ENCODE results near the gene ANO3.

Gene ANO3

DNA sequence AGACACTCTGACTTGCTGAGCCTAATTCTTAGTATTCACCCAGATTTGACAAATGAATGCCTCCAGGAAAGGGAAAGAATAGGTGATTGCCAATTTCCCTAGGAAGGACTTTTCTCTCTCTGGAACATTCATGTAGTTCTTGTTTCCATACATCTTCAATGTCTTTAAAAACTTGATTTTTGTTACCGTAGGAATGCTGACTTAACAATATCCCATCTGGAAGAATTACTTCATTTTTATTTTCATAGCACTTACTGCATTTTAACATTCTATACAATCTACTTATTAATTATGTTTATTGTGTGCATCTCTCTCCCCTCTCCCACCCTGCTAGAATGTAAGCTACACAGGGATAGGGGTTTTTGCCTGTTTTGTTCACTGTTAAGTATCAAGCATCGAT is 323.4 kb downstream of the ANO3 start:
- no peak for DNase-seq (ENCODE audit: low spot score)
- TF ChIP-seq, protein P1, sequence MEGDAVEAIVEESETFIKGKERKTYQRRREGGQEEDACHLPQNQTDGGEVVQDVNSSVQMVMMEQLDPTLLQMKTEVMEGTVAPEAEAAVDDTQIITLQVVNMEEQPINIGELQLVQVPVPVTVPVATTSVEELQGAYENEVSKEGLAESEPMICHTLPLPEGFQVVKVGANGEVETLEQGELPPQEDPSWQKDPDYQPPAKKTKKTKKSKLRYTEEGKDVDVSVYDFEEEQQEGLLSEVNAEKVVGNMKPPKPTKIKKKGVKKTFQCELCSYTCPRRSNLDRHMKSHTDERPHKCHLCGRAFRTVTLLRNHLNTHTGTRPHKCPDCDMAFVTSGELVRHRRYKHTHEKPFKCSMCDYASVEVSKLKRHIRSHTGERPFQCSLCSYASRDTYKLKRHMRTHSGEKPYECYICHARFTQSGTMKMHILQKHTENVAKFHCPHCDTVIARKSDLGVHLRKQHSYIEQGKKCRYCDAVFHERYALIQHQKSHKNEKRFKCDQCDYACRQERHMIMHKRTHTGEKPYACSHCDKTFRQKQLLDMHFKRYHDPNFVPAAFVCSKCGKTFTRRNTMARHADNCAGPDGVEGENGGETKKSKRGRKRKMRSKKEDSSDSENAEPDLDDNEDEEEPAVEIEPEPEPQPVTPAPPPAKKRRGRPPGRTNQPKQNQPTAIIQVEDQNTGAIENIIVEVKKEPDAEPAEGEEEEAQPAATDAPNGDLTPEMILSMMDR (IDR thresholded peaks at IDR 0.05; ENCODE audit: borderline replicate concordance, control extremely low read depth, extremely low read depth, insufficient read depth, missing control alignments): no peak
- in situ Hi-C loops (cut with MboI; ENCODE audit: low sequenced_read_pairs, unreplicated experiment): no loop called here

DNA sequence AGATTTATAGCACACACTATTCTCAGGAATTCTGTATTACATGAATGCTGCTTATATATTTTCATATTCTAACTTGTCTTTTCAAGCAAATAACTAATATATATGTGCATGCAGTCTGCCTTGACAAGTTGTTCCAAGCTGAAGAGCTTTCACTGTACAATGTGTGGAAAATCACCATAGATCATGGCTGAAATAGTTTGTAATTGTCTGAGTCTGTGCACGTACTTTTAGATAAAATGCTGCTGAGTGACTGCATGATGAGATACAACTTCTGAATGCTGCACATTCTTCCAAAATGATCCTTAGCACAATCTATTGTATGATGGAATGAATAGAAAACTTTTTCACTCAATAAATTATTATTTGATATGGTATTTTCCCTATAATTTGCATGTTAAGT is 331.0 kb downstream of the ANO3 start:
- TF ChIP-seq, protein P1 (IDR thresholded peaks at IDR 0.05; ENCODE audit: borderline replicate concordance, control extremely low read depth, extremely low read depth, insufficient read depth, missing control alignments): no peak
- no peak for DNase-seq (ENCODE audit: low spot score)
- in situ Hi-C loops (cut with MboI; ENCODE audit: low sequenced_read_pairs, unreplicated experiment): no loop called here

- TF ChIP-seq, protein P1 (IDR thresholded peaks at IDR 0.05; ENCODE audit: borderline replicate concordance, control extremely low read depth, extremely low read depth, insufficient read depth, missing control alignments): no peak
- in situ Hi-C loops (cut with MboI; ENCODE audit: low sequenced_read_pairs, unreplicated experiment): no loop called here
- no peak for DNase-seq (ENCODE audit: low spot score)
These were observed 333.1 kb downstream of the ANO3 start for GRCh38 chr11:26665036-26665435.

DNA sequence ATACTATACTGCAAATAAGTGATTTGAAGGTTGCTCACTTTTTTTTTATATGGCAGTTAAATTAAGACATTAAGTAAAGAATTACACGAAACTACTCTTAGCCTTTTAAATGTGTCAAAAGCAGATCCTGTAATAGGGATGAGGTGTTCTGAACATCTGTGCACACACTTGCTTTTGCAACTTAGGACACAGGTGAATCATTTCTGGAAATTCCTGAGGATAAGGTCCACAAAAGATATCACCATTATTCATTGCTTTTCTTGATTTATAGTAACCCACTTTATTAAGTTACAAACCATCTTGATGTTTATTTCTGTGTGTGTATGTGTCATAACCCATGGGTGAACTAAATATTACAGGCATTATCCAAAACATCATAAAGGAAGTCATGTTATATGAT is 334.0 kb downstream of the ANO3 start:
- TF ChIP-seq, protein P1 (IDR thresholded peaks at IDR 0.05; ENCODE audit: borderline replicate concordance, control extremely low read depth, extremely low read depth, insufficient read depth, missing control alignments): no peak
- in situ Hi-C loops (cut with MboI; ENCODE audit: low sequenced_read_pairs, unreplicated experiment): no loop called here
- no peak for DNase-seq (ENCODE audit: low spot score)

- in situ Hi-C loops (cut with MboI; ENCODE audit: low sequenced_read_pairs, unreplicated experiment): no loop called here
- TF ChIP-seq, protein P1 (IDR thresholded peaks at IDR 0.05; ENCODE audit: borderline replicate concordance, control extremely low read depth, extremely low read depth, insufficient read depth, missing control alignments): no peak
- DNase-seq (ENCODE audit: low spot score): no peak
These were observed 343.5 kb downstream of the ANO3 start for GRCh38 chr11:26675233-26675928.

DNA sequence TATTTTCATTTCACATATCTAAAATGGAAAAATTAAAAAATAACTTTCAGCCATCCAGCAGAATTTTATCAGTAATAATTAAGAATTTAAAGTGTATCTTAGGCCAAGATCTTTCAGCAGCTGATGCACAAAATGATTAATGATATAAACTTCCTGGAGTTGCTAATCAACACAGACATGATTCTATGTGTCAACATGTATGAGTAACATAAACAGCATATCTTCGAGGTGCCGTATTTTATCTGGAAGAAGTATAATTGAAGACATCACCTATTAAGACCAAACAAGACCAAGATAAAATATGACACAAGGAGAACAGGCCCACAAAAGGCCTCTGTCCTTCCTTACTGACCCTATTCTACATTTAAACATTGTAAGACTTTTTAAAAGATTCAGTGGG is 344.7 kb downstream of the ANO3 start:
- in situ Hi-C loops (cut with MboI; ENCODE audit: low sequenced_read_pairs, unreplicated experiment): no loop called here
- DNase-seq (ENCODE audit: low spot score): no peak
- TF ChIP-seq, protein P1 (IDR thresholded peaks at IDR 0.05; ENCODE audit: borderline replicate concordance, control extremely low read depth, extremely low read depth, insufficient read depth, missing control alignments): no peak

All from GM13976 (cell line).